Spleen (tissue), 7 donors: Measurements from ENCODE around the gene BOD1L2.

Source experiments
- POLR2A ChIP-seq, 3 donors: fragments of 450-650 bp; IDR thresholded peaks; one replicate each; pipeline ENCODE4 v1.5.1; 2017; ENCODE audit warnings: antibody characterized with exemption in 3 of 3, mild to moderate bottlenecking in 1 of 3
- POLR2AphosphoS5 ChIP-seq, 3 donors: sonication (generic); formaldehyde crosslinking; IDR thresholded peaks; one replicate each; pipeline ENCODE4 v1.5.1; 2017; ENCODE audit warnings: antibody characterized with exemption in 3 of 3
- TF ChIP-seq, protein P1 (sequence below), 11 experiments: fragments of 200-600 bp in 7 of 11; fragments of 450-650 bp in 4 of 11; sonication (generic) in 4 of 11; IDR thresholded peaks in 8 of 11; conservative IDR thresholded peaks in 3 of 11; 1 replicate in 7 of 11; 2 replicates in 4 of 11; pipeline versions ENCODE4 v1.4.0 to v1.8.0; 2016 to 2021; ENCODE audit warnings: antibody characterized with exemption in 11 of 11, inconsistent platforms in 4 of 11, mild to moderate bottlenecking in 1 of 11
- donor health status: DM: no; HTN: no; CAD: no; lungs with moderate emphysema.
- donor health status: DM: no; HTN: no; CAD: no.
- donor health status: DM: no; HTN: no; CAD: no.

DNA sequence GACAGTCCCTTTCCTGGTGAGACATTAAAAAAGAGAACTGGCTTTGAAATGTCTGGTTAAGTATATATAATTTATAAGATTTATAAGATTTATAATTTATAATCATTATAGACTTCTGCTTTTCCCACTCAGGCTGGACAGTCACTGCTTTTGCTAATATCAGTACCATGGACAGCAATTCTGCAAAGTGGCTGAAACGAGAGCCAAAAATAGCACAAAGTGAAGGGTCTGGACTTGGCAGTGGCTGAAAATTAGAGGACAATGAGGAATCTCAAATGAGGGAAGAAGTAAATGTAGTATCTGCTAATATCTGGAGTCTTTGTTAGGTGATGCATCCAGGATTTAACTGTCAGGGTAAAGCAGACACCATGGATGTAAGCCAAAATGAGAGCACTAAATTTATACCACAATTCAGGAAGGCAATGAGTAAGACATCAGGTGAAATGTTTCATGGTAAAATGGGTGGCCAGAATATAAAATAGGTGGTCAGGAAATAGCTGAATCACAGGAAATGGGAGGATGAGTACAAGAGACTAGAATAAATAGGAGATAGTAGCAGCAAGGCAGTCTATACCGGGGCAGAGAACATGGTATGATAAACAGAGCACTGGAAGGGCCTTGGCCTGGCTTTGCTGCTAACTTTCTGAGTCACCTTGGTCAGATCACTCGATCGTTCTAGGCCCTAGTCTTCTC is 39.6 kb upstream of the BOD1L2 start:
- TF ChIP-seq, protein P1, sequence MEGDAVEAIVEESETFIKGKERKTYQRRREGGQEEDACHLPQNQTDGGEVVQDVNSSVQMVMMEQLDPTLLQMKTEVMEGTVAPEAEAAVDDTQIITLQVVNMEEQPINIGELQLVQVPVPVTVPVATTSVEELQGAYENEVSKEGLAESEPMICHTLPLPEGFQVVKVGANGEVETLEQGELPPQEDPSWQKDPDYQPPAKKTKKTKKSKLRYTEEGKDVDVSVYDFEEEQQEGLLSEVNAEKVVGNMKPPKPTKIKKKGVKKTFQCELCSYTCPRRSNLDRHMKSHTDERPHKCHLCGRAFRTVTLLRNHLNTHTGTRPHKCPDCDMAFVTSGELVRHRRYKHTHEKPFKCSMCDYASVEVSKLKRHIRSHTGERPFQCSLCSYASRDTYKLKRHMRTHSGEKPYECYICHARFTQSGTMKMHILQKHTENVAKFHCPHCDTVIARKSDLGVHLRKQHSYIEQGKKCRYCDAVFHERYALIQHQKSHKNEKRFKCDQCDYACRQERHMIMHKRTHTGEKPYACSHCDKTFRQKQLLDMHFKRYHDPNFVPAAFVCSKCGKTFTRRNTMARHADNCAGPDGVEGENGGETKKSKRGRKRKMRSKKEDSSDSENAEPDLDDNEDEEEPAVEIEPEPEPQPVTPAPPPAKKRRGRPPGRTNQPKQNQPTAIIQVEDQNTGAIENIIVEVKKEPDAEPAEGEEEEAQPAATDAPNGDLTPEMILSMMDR (IDR thresholded peaks at IDR 0.05 in 8 of 11, conservative IDR thresholded peaks at IDR 0.05 in 3 of 11), result no peak
- TF ChIP-seq POLR2A (IDR thresholded peaks at IDR 0.05) (no peak), POLR2AphosphoS5 (IDR thresholded peaks at IDR 0.05) (no peak)
